ENCODE results near the gene DDB1.
"Not testable (repeated sequence)": the region's sequence is repeated elsewhere in the genome, so short reads cannot be mapped to it uniquely, and the experiment has no call there.

DDB1 gene

DNA sequence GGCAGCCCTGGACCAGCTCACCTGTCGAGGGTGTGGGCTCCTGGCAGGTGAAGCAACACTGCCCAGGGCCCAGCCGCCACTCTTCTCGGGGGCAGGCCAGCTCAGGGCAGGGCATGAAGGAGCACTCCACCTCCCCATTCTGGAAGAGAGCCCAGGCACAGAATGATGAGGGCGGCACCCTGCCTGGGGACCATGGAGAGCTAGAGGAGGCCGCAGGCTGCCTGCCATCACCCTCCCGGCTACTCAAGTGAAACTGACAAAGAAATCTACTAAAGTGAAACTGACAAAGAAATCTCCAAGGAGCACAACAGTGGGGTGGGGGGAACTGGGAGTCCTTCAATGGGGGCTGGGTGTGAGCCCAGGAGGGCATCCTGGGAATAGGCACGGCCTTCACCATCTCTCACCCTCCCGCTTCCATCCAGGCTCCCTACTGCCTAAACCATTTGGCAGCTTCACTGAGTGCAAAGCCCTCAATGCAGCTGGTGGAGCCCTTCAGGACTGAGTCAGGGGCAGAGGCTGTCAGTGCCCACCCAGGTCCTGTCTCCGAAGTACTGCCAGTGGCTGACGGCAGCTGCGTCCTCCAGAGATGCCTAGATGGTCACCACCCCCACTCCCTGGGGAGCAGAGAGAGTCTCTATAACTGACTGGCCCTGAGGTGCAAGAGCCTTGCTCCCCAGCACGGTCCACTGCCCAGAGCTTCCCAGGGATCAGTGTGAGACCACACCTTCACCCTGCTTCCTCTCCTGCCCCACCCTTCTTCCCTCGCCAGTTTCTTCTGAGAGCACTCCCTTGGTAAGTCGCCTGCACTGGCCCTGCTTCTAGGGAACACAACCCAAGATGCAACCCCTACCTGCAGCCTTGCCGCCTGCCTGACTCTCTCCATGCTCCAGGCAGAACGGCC, 59.5 kb downstream of the DDB1 start:
- no peak overlapping the region for H3K4me3 ChIP-seq (ENCODE audit: low read depth, low read length)

DNA sequence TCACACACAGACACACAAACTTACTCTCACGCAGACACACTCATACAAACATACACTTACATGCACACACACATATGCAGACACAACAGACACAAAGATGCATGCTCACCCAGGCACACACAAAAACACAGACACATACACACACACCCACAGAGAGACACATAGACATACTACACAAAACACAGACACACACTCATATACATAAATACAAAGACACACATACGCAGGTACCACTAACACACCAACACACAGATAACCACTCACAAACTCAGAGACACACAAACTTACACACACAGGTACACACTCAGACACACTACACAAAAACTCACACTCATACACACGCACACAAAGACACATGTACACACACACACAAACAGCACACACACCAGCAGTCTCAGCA, 60.2 kb downstream of the DDB1 start:
- H3K4me3 ChIP-seq (ENCODE audit: low read depth, low read length) = no peak overlapping the region

DNA sequence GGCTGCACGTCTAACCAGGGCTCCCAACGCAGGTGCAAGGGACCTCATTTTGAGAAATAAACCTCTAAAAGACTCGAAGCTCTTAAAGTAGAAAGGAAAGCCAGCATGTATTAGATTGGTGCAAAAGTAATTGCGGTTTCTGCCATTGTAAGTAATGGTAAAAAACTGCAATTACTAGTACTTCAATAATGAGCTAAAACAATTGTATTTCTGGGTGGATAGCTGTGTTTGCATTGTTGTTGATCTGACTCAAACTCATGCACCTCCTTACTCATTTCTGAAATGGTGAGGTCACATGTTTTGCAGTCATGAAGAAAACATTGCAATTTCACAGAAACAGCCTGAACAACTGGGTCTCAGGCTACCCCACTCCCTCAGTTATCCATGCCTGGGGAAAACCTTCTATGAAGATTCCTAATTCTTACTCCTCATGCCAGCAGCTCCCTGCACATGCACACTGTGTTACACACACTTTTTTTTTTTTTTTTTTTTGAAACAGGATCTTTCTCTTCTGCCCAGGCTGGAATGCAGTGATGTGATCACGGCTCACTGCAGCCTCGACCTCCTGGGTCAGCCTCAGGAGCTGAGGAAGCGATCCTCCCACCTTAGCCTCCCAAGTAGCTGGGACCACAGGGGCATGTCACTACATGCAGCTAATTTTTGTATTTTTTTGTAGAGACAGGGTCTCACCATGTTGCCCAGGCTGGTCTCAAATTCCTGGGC, 62.4 kb downstream of the DDB1 start:
- no peak overlapping the region for H3K4me3 ChIP-seq (ENCODE audit: low read depth, low read length)

GRCh38 chr11:61268588-61269250, 64.2 kb downstream of the DDB1 start:
- no peak overlapping the region for H3K4me3 ChIP-seq (ENCODE audit: low read depth, low read length)

DNA sequence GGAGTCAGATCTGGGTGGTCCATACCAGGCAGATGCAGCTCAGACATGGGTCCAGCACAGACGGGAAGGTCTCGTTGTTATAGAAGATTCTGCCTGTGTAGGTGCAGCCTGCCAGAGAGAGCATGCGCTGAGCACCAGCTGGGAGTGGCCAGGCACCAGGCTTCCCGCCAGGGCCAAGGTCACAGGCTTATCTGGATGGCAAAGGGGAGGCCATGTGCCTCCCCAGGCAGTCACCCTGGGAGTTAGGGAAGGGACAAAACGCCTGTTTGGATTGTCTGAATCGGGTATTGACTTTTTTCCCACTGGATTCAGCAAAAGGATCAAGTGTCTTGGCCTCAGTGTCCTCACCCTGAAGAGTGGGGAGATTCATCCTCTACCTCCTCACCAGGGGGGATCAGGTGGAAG, 65.5 kb downstream of the DDB1 start:
- no peak overlapping the region for H3K4me3 ChIP-seq (ENCODE audit: low read depth, low read length)

DNA sequence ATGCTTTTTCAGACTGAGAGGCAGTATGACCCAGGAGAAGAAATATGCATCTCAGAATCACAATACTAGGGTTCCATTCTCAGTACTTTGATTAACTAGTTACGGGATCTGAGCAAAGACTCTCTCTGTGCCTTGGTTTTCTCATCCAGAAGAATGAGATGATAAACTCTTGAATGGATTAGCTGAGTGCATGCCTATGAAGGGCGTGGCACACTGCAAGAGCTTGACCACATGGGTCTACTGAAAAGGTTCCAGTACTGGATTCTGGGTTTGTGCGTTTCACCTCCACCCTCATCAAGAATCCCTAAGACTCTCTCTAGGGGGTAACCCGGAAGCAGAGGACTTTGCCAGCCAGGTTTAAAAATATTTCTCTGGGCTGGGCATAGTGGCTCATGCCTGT, 66.3 kb downstream of the DDB1 start:
- no peak overlapping the region for H3K4me3 ChIP-seq (ENCODE audit: low read depth, low read length)

- H3K4me3 ChIP-seq (ENCODE audit: low read depth, low read length) = no peak overlapping the region
Observed at GRCh38 chr11:61265357-61265756, 67.5 kb downstream of the DDB1 start.

GRCh38 chr11:61264795-61265194, 68.1 kb downstream of the DDB1 start:
- no peak overlapping the region for H3K4me3 ChIP-seq (ENCODE audit: low read depth, low read length)

DNA sequence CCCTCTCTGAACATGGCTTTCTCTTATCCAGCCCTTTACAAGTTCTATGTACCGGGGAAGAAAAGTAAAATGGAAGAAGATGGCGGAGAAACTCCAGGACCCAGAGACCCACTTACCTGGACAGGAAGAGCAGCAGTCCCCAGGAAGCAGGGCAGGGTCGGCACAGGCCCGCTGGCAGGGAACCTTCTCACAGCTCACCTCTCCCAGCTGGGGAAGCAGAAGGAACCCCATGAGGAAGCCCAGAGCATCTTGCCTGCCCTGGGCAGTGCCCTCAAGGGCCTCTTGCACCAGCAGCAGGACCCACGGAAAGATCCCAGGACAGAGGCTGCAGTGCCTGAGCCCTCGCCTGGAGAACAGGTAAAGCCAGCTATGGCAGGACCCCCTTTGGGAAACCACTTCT, 68.5 kb downstream of the DDB1 start:
- no peak overlapping the region for H3K4me3 ChIP-seq (ENCODE audit: low read depth, low read length)

GRCh38 chr11:61259363-61259762, 73.5 kb downstream of the DDB1 start:
- no peak overlapping the region for H3K4me3 ChIP-seq (ENCODE audit: low read depth, low read length)

- no peak overlapping the region for H3K4me3 ChIP-seq (ENCODE audit: low read depth, low read length)
Observed at GRCh38 chr11:61258546-61258945, 74.4 kb downstream of the DDB1 start.

DNA sequence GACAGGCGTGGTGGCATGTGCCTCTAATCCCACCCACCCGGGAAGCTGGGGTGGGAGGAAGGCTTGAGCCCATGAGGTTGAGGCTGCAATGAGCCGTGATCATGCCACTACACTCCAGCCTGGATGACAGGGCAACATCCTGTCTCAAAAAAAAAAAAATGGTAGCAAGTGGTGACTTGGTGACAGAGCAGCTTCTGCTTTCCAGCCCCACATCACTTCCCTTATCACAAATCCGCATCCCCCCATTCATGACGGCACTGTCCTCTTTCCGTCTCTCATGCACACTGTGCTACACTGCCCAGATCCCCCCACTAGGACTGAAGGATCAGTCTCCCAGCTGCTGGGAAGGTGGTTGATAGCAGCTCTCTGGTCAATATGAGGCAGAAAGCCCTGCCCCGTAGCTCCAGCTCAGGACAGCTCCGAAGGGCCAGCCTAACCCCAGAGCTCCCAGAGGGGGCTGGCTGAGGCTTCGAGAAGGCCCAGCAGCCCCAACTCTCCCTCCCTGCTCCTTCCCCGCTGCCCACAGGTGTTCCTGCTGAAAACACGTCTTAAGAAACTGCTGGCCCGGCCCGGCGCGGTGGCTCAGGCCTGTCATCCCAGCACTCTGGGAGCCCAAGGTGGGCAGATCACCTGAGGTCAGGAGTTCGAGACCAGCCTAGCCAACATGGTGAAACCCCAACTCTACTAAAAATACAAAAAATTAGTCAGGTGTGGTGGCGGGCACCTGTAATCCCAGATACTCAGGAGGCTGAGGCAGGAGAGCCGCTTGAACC, 76.0 kb downstream of the DDB1 start:
- H3K4me3 ChIP-seq (ENCODE audit: low read depth, low read length) = no peak overlapping the region

GRCh38 chr11:61254403-61255025, 78.4 kb downstream of the DDB1 start:
- H3K4me3 ChIP-seq (ENCODE audit: low read depth, low read length) = no peak overlapping the region

DNA sequence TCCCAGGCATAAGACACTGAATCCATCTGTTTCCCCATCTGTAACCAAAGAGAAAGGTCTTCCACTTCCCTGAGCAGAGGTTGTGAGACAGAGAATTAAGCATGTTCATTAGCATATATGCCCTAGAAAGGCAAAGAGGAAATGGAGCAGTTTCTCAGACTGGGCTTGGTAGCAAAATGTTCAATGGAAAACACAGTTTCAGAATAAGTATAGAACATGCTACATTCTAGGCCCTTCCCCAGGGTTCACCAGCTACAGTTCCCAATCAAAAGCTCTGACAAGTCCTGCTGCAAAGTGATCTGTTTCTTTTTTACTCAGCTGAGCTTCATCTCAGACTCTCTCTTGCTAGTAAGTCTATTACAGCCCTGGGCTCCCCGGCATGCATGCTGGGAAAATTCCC, 80.6 kb downstream of the DDB1 start:
- H3K4me3 ChIP-seq (ENCODE audit: low read depth, low read length) = not testable (repeated sequence)

DNA sequence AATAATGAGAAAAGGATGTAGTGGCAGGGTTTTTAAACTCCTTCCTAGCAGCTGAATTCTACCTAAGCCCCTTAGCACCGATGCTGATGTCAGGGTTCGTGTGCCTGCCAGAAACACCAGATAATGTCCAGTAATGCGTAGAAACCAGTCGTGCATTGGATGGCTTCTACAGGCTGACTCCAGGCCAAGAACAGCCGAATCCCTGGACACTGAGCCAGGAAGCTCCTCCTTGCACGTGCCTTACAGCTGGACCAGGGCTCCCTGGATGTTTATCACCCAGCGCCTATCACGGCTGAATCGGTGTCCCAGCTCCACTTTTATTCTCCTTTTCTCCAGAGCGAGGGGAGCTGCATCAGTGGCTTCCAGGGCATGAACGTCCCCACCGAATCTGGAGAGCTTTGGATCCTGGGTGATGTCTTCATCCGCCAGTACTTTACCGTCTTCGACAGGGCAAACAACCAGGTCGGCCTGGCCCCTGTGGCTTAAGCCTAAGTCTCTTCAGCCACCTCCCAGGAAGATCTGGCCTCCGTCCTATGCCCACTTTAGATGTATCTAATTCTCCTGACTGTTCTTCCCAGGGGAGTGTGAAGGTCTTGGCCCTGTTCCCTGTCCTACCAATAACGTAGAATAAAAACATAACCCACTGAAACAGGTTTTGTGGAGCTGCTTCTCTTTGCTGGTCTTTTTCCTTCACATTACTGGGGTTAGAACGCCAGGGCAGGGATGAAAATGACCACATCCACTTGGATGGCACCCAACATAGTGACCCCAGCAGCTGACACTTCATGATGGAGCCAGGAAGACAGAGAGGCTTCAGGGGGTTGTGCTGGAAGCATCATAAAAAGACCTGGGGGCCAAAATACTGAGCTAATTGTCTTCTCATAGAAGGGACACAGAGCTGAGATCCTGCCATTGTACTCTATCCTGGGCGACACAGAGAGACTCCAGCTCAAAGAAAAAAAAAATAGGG, 81.8 kb downstream of the DDB1 start:
- H3K4me3 ChIP-seq (ENCODE audit: low read depth, low read length) = not testable (repeated sequence)

Measured in iPS-11a (cell line).